ENCODE data around the gene ACTN3. TPM values are rescaled to one million over a fixed set of nuclear protein-coding genes. Genes with fewer than 3 reads are reported as not detected.
A peak's percentile ranks its signal among the peaks of the same experiment; 100 is the strongest.

ACTN3 gene
- total RNA-seq, 6 donors from 2014 or later, result 0.24 TPM; not detected in 5

GRCh38 chr11:66546966-66547661 is 411 bp downstream of the ACTN3 start:
- no peak for DNase-seq
- Histone ChIP-seq H3K27ac (peak overlapping the region in 2 of 4 donors; percentile 77 to 85), H3K9me3 (no peaks in the 10 kb centered on the region), H3K4me1 (peaks cover 23 to 38% (median 30%) of the 10 kb centered on the region in 4 donors), H3K4me3 (peak overlapping the region in 3 of 4 donors; percentile 74 to 91 (median 75)), H3K36me3 (peaks cover 0 to 9% (median 5%) of the 10 kb centered on the region in 4 donors), H3K27me3 (no peaks in the 10 kb centered on the region)
- ATAC-seq (ENCODE audit: low FRiP score in 2 of 2), result no peak
- 29% methylated on average over 9 to 18 of the region's 18 CpGs for WGBS, 2 donors
- TF ChIP-seq POLR2A (IDR thresholded peaks at IDR 0.05) (no peak), EP300 (IDR thresholded peaks at IDR 0.05) (no peak), POLR2AphosphoS5 (IDR thresholded peaks at IDR 0.05) (no peak), CTCF (IDR thresholded peaks at IDR 0.05) (no peak)

GRCh38 chr11:66547662-66548009 is 933 bp downstream of the ACTN3 start:
- ATAC-seq (ENCODE audit: low FRiP score in 2 of 2) (no peak), DNase-seq (no peak)
- WGBS, 2 donors, result 53% methylated on average over 5 of the region's 5 CpGs; no CpG with 5 or more reads in 1 of the 2 donors
- TF ChIP-seq CTCF (IDR thresholded peaks at IDR 0.05), result no peak
- H3K4me1 ChIP-seq, result peaks cover 23 to 38% (median 30%) of the 10 kb centered on the region in 4 donors
- no peaks in the 10 kb centered on the region for H3K9me3 ChIP-seq
- H3K27me3 ChIP-seq, result no peaks in the 10 kb centered on the region
- H3K36me3 ChIP-seq, result peaks cover 0 to 3% (median 2%) of the 10 kb centered on the region in 4 donors
- no peak overlapping the region for H3K4me3 ChIP-seq
- H3K27ac ChIP-seq, result no peak overlapping the region

- H3K27me3 ChIP-seq, result no peaks in the 10 kb centered on the region
- no peak overlapping the region for H3K4me3 ChIP-seq
- no peaks in the 10 kb centered on the region for H3K36me3 ChIP-seq
- no peak overlapping the region for H3K27ac ChIP-seq
- ATAC-seq (ENCODE audit: low FRiP score in 2 of 2) (no peak), DNase-seq (no peak)
- H3K4me1 ChIP-seq, result peaks cover 23 to 38% (median 30%) of the 10 kb centered on the region in 4 donors
- TF ChIP-seq POLR2AphosphoS5 (IDR thresholded peaks at IDR 0.05) (no peak), CTCF (IDR thresholded peaks at IDR 0.05) (no peak), POLR2A (IDR thresholded peaks at IDR 0.05) (no peak), EP300 (IDR thresholded peaks at IDR 0.05) (no peak)
- no peaks in the 10 kb centered on the region for H3K9me3 ChIP-seq
- 46 to 62% methylated on average over 7 to 11 of the region's 11 CpGs for WGBS, 2 donors
These were observed 1.3 kb downstream of the ACTN3 start for GRCh38 chr11:66548041-66548440.

- ATAC-seq (ENCODE audit: low FRiP score in 2 of 2) (no peak), DNase-seq (no peak)
- WGBS, 2 donors, result 61 to 68% methylated on average over 16 of the region's 16 CpGs
These were observed 2.3 kb downstream of the ACTN3 start for GRCh38 chr11:66548774-66549630.

More at GRCh38 chr11:66548774-66549630, 2.3 kb downstream of the ACTN3 start:
- no peak for TF ChIP-seq CTCF (IDR thresholded peaks at IDR 0.05)
- no peak for TF ChIP-seq POLR2A (IDR thresholded peaks at IDR 0.05)
- no peak for TF ChIP-seq EP300 (IDR thresholded peaks at IDR 0.05)
- TF ChIP-seq POLR2AphosphoS5 (IDR thresholded peaks at IDR 0.05), result no peak
- no peaks in the 10 kb centered on the region for H3K36me3 ChIP-seq
- H3K27ac ChIP-seq, result no peak overlapping the region
- H3K4me1 ChIP-seq, result peaks cover 19 to 28% (median 23%) of the 10 kb centered on the region in 4 donors
- no peaks in the 10 kb centered on the region for H3K9me3 ChIP-seq
- no peaks in the 10 kb centered on the region for H3K27me3 ChIP-seq
- no peak overlapping the region for H3K4me3 ChIP-seq
